ENCODE measurements around the gene OPCML.

Gene OPCML

GRCh38 chr11:133118563-133119268 lies 413.6 kb downstream of the OPCML start:
- DNase-seq: no peak

GRCh38 chr11:133115099-133115498 lies 417.2 kb downstream of the OPCML start:
- no peak for DNase-seq

- no peak for DNase-seq
These were observed 424.5 kb downstream of the OPCML start for GRCh38 chr11:133107763-133108162.

GRCh38 chr11:133107136-133107535 lies 425.2 kb downstream of the OPCML start:
- DNase-seq: no peak

- no peak for DNase-seq
These were observed 425.9 kb downstream of the OPCML start for GRCh38 chr11:133106417-133106816.

- DNase-seq: no peak
These were observed 428.1 kb downstream of the OPCML start for GRCh38 chr11:133104009-133104744.

GRCh38 chr11:133096981-133097380 lies 435.3 kb downstream of the OPCML start:
- DNase-seq: no peak

GRCh38 chr11:133086518-133086917 lies 445.8 kb downstream of the OPCML start:
- no peak for DNase-seq

GRCh38 chr11:133082841-133083488 lies 449.3 kb downstream of the OPCML start:
- peak; percentile 75 for DNase-seq

- peak; percentile 16 for DNase-seq
These were observed 449.9 kb downstream of the OPCML start for GRCh38 chr11:133082453-133082781.

- no peak for DNase-seq
These were observed 450.4 kb downstream of the OPCML start for GRCh38 chr11:133081730-133082452.

- DNase-seq: no peak
These were observed 451.3 kb downstream of the OPCML start for GRCh38 chr11:133081020-133081419.

GRCh38 chr11:133078591-133079404 lies 453.5 kb downstream of the OPCML start:
- peak; percentile 48 for DNase-seq

GRCh38 chr11:133078012-133078411 lies 454.3 kb downstream of the OPCML start:
- DNase-seq: no peak

- DNase-seq: no peak
These were observed 456.9 kb downstream of the OPCML start for GRCh38 chr11:133075351-133075750.

GRCh38 chr11:133072858-133073582 lies 459.3 kb downstream of the OPCML start:
- no peak for DNase-seq

- DNase-seq: no peak
These were observed 459.9 kb downstream of the OPCML start for GRCh38 chr11:133072378-133072777.

GRCh38 chr11:133070791-133071190 lies 461.5 kb downstream of the OPCML start:
- no peak for DNase-seq

GRCh38 chr11:133070021-133070713 lies 462.1 kb downstream of the OPCML start:
- no peak for DNase-seq

- DNase-seq: no peak
These were observed 466.3 kb downstream of the OPCML start for GRCh38 chr11:133065847-133066485.

GRCh38 chr11:133064961-133065360 lies 467.3 kb downstream of the OPCML start:
- DNase-seq: no peak
